DMS153 treated with DMSO at 0.1 percent for 48 hours (cell line): ENCODE results near the gene CDCA3.
"Not testable (repeated sequence)": the region's sequence is repeated elsewhere in the genome, so short reads cannot be mapped to it uniquely, and the experiment has no call there.

Source experiments
- DNase-seq: peaks from one replicate; lab custom pipeline; 2025; ENCODE audit not compliant: unreplicated experiment; lab: John Stamatoyannopoulos, UW

Gene CDCA3

GRCh38 chr12:6872073-6873048, 21.3 kb upstream of the CDCA3 start:
- peak; percentile 35 for DNase-seq

GRCh38 chr12:6871052-6871957, 20.2 kb upstream of the CDCA3 start:
- no peak for DNase-seq

DNA sequence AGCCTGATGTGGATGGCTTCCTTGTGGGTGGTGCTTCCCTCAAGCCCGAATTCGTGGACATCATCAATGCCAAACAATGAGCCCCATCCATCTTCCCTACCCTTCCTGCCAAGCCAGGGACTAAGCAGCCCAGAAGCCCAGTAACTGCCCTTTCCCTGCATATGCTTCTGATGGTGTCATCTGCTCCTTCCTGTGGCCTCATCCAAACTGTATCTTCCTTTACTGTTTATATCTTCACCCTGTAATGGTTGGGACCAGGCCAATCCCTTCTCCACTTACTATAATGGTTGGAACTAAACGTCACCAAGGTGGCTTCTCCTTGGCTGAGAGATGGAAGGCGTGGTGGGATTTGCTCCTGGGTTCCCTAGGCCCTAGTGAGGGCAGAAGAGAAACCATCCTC, 19.2 kb upstream of the CDCA3 start:
- not testable (repeated sequence) for DNase-seq

GRCh38 chr12:6869049-6870021, 18.2 kb upstream of the CDCA3 start:
- DNase-seq: peak; percentile 65

GRCh38 chr12:6868211-6869048, 17.3 kb upstream of the CDCA3 start:
- DNase-seq: no peak

DNA sequence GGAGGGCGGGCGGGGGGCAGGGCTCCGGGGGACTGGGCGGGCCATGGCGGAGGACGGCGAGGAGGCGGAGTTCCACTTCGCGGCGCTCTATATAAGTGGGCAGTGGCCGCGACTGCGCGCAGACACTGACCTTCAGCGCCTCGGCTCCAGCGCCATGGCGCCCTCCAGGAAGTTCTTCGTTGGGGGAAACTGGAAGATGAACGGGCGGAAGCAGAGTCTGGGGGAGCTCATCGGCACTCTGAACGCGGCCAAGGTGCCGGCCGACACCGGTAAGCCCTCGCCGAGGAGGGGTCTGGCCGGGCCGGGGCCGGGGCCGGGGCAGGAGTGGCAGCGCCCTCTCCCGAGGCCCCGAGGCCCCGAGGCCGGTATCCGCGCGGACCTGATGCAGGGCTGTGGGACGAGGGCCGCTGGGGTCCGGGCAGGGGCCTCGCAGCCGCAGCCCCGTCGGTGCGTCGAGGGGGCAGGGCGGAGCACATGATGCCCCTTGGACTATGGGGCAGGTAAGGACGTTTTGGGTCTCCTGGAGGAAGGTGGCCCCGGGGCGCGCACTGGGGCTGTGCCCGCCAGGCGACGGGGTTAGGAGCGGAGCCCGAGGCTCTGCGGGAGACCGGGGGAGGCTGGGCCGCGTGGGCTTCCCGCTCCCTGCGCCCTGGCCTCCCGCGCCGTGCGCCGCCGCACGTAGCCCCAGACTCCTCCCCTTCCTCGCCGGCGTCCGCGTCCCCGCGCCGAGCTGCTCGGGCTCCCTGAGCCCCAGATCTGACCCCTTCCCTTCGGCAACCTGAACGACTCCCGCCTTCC, 16.5 kb upstream of the CDCA3 start, which contains the start of gene TPI1:
Gene TPI1 (plus strand): TSS at position 119 of the 798 bp plus-strand sequence. CDS start 36 bp downstream, at position 155.
- peak; percentile 64 for DNase-seq

- DNase-seq: no peak
These were observed 15.9 kb upstream of the CDCA3 start for GRCh38 chr12:6866920-6867412.

DNA sequence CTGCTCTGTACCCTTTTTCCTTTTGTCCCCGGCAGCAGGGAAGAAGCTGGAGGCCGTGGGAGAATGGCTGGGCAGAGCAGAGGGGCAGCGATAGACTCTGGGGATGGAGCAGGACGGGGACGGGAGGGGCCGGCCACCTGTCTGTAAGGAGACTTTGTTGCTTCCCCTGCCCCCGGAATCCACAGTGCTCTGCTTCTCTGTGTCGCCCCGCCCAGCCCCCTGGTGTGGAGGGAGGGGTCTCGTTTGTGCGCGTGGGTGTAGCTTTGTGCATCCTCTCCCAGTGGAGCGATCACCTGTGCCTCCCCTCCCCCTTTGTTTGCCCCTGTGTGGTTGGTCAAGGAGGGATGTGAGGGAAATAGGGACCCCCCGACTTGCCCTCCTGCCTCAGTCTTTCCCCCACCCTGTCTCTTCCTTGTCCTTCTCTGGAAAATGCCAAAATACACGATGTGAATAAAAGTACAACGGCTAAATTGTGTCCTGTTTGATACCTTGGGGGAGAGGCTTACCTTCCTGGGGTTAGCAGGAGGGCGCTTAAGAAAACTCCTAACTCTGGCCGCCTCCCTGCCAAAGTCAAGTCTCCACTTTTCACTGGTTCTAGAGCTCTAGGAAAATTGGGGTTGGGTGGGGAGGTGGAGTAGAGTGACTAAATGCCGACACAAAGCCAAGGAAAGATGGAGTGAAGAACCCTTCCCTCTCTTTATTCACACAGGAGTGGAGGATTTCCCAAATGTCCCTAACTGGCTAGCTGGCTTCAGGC, 15.3 kb upstream of the CDCA3 start:
- no peak for DNase-seq

GRCh38 chr12:6865307-6865706, 14.2 kb upstream of the CDCA3 start:
- not testable (repeated sequence) for DNase-seq

DNA sequence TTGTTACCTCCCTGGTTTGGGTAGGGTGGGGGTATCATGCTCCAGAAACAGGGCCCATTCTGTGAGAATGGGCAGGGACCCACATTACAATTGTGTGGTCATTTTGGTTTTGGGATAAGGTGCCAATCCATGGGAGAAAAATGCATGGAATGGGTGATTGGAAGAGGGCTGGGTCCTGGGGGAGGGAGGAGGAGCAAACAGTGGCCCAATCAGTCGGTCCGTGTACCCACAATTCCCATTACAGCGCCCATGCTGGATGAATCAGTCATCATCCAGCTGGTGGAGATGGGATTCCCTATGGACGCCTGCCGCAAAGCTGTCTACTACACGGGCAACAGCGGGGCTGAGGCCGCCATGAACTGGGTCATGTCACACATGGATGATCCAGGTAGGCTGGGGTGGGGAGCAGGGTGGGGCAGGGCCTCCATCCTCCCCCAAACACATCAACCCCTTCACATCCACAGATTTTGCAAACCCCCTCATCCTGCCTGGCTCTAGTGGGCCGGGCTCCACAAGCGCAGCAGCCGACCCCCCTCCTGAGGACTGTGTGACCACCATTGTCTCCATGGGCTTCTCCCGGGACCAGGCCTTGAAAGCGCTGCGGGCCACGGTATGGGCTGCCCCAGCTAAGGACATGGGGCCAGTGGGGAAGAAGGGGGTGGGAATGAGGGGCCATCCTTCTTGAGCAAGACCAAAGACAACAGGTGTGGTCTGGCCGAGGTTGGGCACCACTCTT, 12.7 kb upstream of the CDCA3 start:
- DNase-seq: no peak

GRCh38 chr12:6863033-6863432, 11.9 kb upstream of the CDCA3 start:
- no peak for DNase-seq

GRCh38 chr12:6861391-6861790, 10.3 kb upstream of the CDCA3 start:
- DNase-seq: no peak

GRCh38 chr12:6860942-6861341, 9.9 kb upstream of the CDCA3 start:
- no peak for DNase-seq

- DNase-seq: no peak
These were observed 9.0 kb upstream of the CDCA3 start for GRCh38 chr12:6860116-6860515.

GRCh38 chr12:6858799-6859198, 7.7 kb upstream of the CDCA3 start:
- DNase-seq: no peak

- DNase-seq: no peak
These were observed 4.2 kb upstream of the CDCA3 start for GRCh38 chr12:6855322-6855721.

DNA sequence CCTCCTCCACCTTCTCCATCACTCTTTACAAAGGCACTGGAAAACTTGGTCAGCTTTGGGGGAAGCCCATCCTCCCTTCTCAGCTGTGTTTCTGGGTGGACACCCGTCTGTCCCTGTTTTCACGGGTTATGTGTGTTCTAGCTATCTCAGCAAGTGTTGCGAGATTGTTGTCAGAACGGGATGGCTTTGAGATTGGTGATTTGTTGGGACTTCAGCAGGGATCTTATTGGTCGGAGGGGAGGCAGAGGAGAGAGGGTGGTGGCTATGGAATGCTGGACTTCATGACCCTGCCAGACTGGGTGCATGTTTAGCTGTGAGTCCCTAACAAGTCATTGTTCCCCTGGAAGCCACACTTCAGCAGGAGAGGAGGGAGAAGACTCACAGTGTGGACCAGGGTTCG, 3.0 kb upstream of the CDCA3 start:
- DNase-seq: no peak
